ENCODE measurements around the gene PRKCA.

DNA sequence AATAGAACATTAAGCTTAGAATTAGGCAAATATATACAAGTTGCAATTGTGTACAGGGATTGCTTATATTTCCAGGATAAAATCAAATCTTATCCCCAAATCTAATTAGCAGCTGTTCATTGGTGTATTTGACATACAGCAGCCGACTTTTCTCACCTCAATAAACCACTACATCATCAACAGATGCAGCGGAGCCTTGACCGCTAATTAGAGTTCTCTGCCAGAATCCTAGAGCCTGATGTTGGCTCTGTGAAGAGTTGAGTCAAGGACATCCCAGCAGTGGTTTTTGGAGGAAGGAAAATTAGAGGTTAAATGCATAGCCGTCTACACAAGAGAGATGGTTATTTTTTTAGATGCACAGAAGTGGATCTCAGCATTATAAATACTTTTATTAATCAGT lies 310.6 kb downstream of the PRKCA start:
- TF ChIP-seq, protein P1, sequence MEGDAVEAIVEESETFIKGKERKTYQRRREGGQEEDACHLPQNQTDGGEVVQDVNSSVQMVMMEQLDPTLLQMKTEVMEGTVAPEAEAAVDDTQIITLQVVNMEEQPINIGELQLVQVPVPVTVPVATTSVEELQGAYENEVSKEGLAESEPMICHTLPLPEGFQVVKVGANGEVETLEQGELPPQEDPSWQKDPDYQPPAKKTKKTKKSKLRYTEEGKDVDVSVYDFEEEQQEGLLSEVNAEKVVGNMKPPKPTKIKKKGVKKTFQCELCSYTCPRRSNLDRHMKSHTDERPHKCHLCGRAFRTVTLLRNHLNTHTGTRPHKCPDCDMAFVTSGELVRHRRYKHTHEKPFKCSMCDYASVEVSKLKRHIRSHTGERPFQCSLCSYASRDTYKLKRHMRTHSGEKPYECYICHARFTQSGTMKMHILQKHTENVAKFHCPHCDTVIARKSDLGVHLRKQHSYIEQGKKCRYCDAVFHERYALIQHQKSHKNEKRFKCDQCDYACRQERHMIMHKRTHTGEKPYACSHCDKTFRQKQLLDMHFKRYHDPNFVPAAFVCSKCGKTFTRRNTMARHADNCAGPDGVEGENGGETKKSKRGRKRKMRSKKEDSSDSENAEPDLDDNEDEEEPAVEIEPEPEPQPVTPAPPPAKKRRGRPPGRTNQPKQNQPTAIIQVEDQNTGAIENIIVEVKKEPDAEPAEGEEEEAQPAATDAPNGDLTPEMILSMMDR (IDR thresholded peaks at IDR 0.05), result no peak
- TF ChIP-seq POLR2A (IDR thresholded peaks at IDR 0.05), result no peak

All from vagina (tissue), 2 donors.